HCT116 (cell line): Measurements from ENCODE around the gene FGF1.

Source experiments
- CTCF ChIP-seq, 3 experiments: fragments of 200-600 bp in 1 of 3; sonication (generic) in 1 of 3; IDR thresholded peaks in 2 of 3; conservative IDR thresholded peaks in 1 of 3; 2 replicates each; pipeline ENCODE4 v1.5.1; 2012 to 2017; ENCODE audit warnings: low read depth in 2 of 3, low read length in 2 of 3, antibody characterized with exemption in 1 of 3, borderline replicate concordance in 1 of 3, control low read depth in 1 of 3, mild to moderate bottlenecking in 1 of 3, mixed read lengths in 1 of 3, mixed run types in 1 of 3, moderate library complexity in 1 of 3; ENCODE audit not compliant: insufficient read depth in 1 of 3
- EZH2 ChIP-seq: fragments of 200-600 bp; sonication (generic); IDR thresholded peaks from 2 replicates; pipeline ENCODE4 v1.6.1; 2017; ENCODE audit warnings: antibody characterized with exemption, mixed run types
- EZH2phosphoT487 ChIP-seq: fragments of 200-600 bp; IDR thresholded peaks from 2 replicates; pipeline ENCODE4 v1.6.1; 2018; ENCODE audit warnings: antibody characterized with exemption, borderline replicate concordance
- JUND ChIP-seq: IDR thresholded peaks from 2 replicates; pipeline ENCODE4 v1.6.1; 2012
- REST ChIP-seq: IDR thresholded peaks from 2 replicates; pipeline ENCODE4 v1.6.1; 2012; ENCODE audit warnings: low read depth

GRCh38 chr5:142644640-142645361 is 41.1 kb downstream of the FGF1 start:
- TF ChIP-seq JUND, result peak; percentile 95
- no peak for TF ChIP-seq EZH2
- no peak for TF ChIP-seq REST
- TF ChIP-seq EZH2phosphoT487, result no peak
- TF ChIP-seq CTCF (IDR thresholded peaks at IDR 0.05 in 2 of 3, conservative IDR thresholded peaks at IDR 0.05 in 1 of 3; ENCODE audit: borderline replicate concordance in 1 of 3, insufficient read depth in 1 of 3, low read depth in 2 of 3, low read length in 2 of 3), result no peak
